SK-N-SH treated with all-trans-retinoic acid at 6 μM for 48 hours (cell line): ENCODE measurements around the gene MLX.

Experiments used
- CREB5 ChIP-seq: fragments of 250-450 bp; sonication (Bioruptor Pico); IDR thresholded peaks from 2 replicates; pipeline ENCODE4 v1.5.1; 2020; ENCODE audit warnings: low read depth, mild to moderate bottlenecking, moderate library complexity
- RARB ChIP-seq: fragments of 250-450 bp; sonication (Bioruptor Pico); IDR thresholded peaks from 2 replicates; pipeline ENCODE4 v1.8.0; 2021; ENCODE audit warnings: mild to moderate bottlenecking, moderate library complexity
- ZNF8 ChIP-seq: fragments of 450-650 bp; formaldehyde crosslinking; IDR thresholded peaks from 2 replicates; pipeline ENCODE4 v1.5.0; 2020; ENCODE audit warnings: mild to moderate bottlenecking, moderate library complexity

- TF ChIP-seq RARB (CRISPR knock-in tag) (no peak), ZNF8 (CRISPR knock-in tag) (no peak), CREB5 (no peak)
Observed at GRCh38 chr17:42548993-42549755, 17.7 kb upstream of the MLX start.
